ENCODE results near the gene STKLD1.
"Not testable (repeated sequence)": the region's sequence is repeated elsewhere in the genome, so short reads cannot be mapped to it uniquely, and the experiment has no call there.

STKLD1 gene

GRCh38 chr9:133366435-133366834 lies 9.7 kb upstream of the STKLD1 start:
- DNase-seq: no peak

- no peak for DNase-seq
Measured at GRCh38 chr9:133367221-133367620, 8.9 kb upstream of the STKLD1 start.

GRCh38 chr9:133367778-133368177 lies 8.4 kb upstream of the STKLD1 start:
- DNase-seq: no peak

- no peak for DNase-seq
Measured at GRCh38 chr9:133368249-133368881, 7.8 kb upstream of the STKLD1 start.

- DNase-seq: no peak
Measured at GRCh38 chr9:133369422-133369821, 6.7 kb upstream of the STKLD1 start.

- no peak for DNase-seq
Measured at GRCh38 chr9:133369933-133370332, 6.2 kb upstream of the STKLD1 start.

GRCh38 chr9:133370685-133371084 lies 5.5 kb upstream of the STKLD1 start:
- DNase-seq: no peak

- no peak for DNase-seq
Measured at GRCh38 chr9:133371261-133371711, 4.9 kb upstream of the STKLD1 start.

GRCh38 chr9:133372144-133372543 lies 4.0 kb upstream of the STKLD1 start:
- no peak for DNase-seq

- no peak for DNase-seq
Measured at GRCh38 chr9:133374612-133375115, 1.5 kb upstream of the STKLD1 start.

- DNase-seq: no peak
Measured at GRCh38 chr9:133375116-133375723, 946 bp upstream of the STKLD1 start.

GRCh38 chr9:133377280-133377679 lies 1.1 kb downstream of the STKLD1 start:
- not testable (repeated sequence) for DNase-seq

GRCh38 chr9:133377721-133378216 lies 1.6 kb downstream of the STKLD1 start:
- DNase-seq: no peak

- no peak for DNase-seq
Measured at GRCh38 chr9:133378408-133378962, 2.3 kb downstream of the STKLD1 start.

- DNase-seq: no peak
Measured at GRCh38 chr9:133379153-133380086, 3.3 kb downstream of the STKLD1 start.

GRCh38 chr9:133380734-133381133 lies 4.6 kb downstream of the STKLD1 start:
- no peak for DNase-seq

GRCh38 chr9:133382507-133383141 lies 6.5 kb downstream of the STKLD1 start:
- DNase-seq: no peak

- no peak for DNase-seq
Measured at GRCh38 chr9:133383438-133383837, 7.3 kb downstream of the STKLD1 start.

GRCh38 chr9:133384736-133385321 lies 8.7 kb downstream of the STKLD1 start:
- no peak for DNase-seq

- DNase-seq: no peak
Measured at GRCh38 chr9:133385452-133385851, 9.3 kb downstream of the STKLD1 start.

- DNase-seq: no peak
Measured at GRCh38 chr9:133386338-133386737, 10.2 kb downstream of the STKLD1 start.

- DNase-seq: no peak
Measured at GRCh38 chr9:133387680-133388079, 11.5 kb downstream of the STKLD1 start.
